HepG2 (cell line): ENCODE measurements around the gene CLDN10. TPM values are rescaled to one million over a fixed set of nuclear protein-coding genes. Genes with fewer than 3 reads are reported as not detected.

Experiments
- ATAC-seq: fragments of 200-7000 bp; cut with Tn5 transposase; 3 replicates; pipeline ENCODE4 v1.9.1; 2020; ENCODE audit warnings: mild to moderate bottlenecking, moderate library complexity
- BruUV-seq: library from RNA; stranded (reverse); fragments of 400-500 nt; replicated peaks from 2 replicates; lab custom pipeline; 2021; lab: Mats Ljungman, UMichigan
- CTCF ChIA-PET: fragments of 300-600 bp; formaldehyde crosslinking; extraction: SDS; loops from one replicate; lab custom pipeline; 2021; ENCODE audit warnings: low total read pairs, inconsistent platforms, low intra/inter-chr PET ratio; lab: Yijun Ruan, JAX
- POLR2A ChIA-PET: fragments of 350-600 bp; sonication (Branson Sonifier 250); formaldehyde crosslinking; loops from one replicate; lab custom pipeline; 2020; ENCODE audit warnings: antibody characterized with exemption, inconsistent platforms; lab: Yijun Ruan, JAX
- DNase-seq: peaks from one replicate; pipeline ENCODE4 v3.0.0-alpha.2; 2015; ENCODE audit warnings: low spot score
- FAIRE-seq: peaks from 3 replicates; lab custom pipeline; 2011; peaks lifted over from hg19 to GRCh38; lab: Jason Lieb, UNC
- H2AFZ ChIP-seq: one replicate; pipeline ENCODE4 v1.6.1; 2011; ENCODE audit warnings: low read length, inconsistent platforms
- H3K27ac ChIP-seq: fragments of 300-600 bp; 3 replicates; pipeline ENCODE4 v1.8.0; 2011; ENCODE audit warnings: mixed run types, mild to moderate bottlenecking, mixed read lengths, low read length, inconsistent platforms; ENCODE audit not compliant: insufficient read depth; ENCODE audit errors: extremely low read length
- H3K27me3 ChIP-seq, 2 experiments: fragments of 200-600 bp in 1 of 2; 2 replicates in 1 of 2; 3 replicates in 1 of 2; pipeline versions ENCODE4 v1.6.0 to v1.8.0; 2011; ENCODE audit warnings: low read length in 2 of 2, mild to moderate bottlenecking in 2 of 2, moderate library complexity in 2 of 2, inconsistent platforms in 1 of 2; ENCODE audit not compliant: insufficient read depth in 2 of 2, control insufficient read depth in 1 of 2
- H3K36me3 ChIP-seq, 2 experiments: fragments of 200-600 bp in 1 of 2; replicated peaks in 1 of 2; 2 replicates in 1 of 2; 3 replicates in 1 of 2; pipeline versions ENCODE4 v1.5.1 to v1.8.0; 2011; ENCODE audit warnings: low read length in 2 of 2, inconsistent platforms in 1 of 2; ENCODE audit not compliant: insufficient read depth in 2 of 2, control insufficient read depth in 1 of 2
- H3K4me1 ChIP-seq: 2 replicates; pipeline ENCODE4 v1.5.1; 2012; ENCODE audit warnings: low read length, inconsistent platforms; ENCODE audit not compliant: insufficient read depth
- H3K4me2 ChIP-seq: 2 replicates; pipeline ENCODE4 v1.6.0; 2011; ENCODE audit warnings: low read depth, low read length, inconsistent platforms
- H3K4me3 ChIP-seq, 3 experiments: fragments of 200-600 bp in 1 of 3; sonication (generic), shearing (Covaris generic) in 1 of 3; replicated peaks in 1 of 3; 2 replicates each; pipeline ENCODE4 v1.5.1; 2011 to 2016; ENCODE audit warnings: low read length in 3 of 3, inconsistent platforms in 2 of 3, low read depth in 2 of 3, mild to moderate bottlenecking in 2 of 3, control low read depth in 1 of 3, mixed read lengths in 1 of 3; ENCODE audit not compliant: insufficient read depth in 1 of 3
- H3K79me2 ChIP-seq: one replicate; pipeline ENCODE4 v1.6.1; 2011; ENCODE audit warnings: low read length, inconsistent platforms; ENCODE audit not compliant: insufficient read depth
- H3K9ac ChIP-seq: 2 replicates; pipeline ENCODE4 v1.6.0; 2011; ENCODE audit warnings: mild to moderate bottlenecking, low read depth, low read length, inconsistent platforms; ENCODE audit not compliant: insufficient read depth
- H3K9me3 ChIP-seq: 2 replicates; pipeline ENCODE4 v1.5.1; 2012; ENCODE audit warnings: mild to moderate bottlenecking, low read length
- H4K20me1 ChIP-seq: 2 replicates; pipeline ENCODE4 v1.6.0; 2011; ENCODE audit warnings: inconsistent platforms, mild to moderate bottlenecking, low read length, moderate library complexity; ENCODE audit not compliant: insufficient read depth
- AGO2 ChIP-seq: fragments of 200-400 bp; formaldehyde crosslinking; optimal IDR thresholded peaks from 2 replicates; pipeline ENCODE3; 2017; ENCODE audit warnings: mild to moderate bottlenecking, low read depth, low read length, moderate library complexity
- IRF9 ChIP-seq: sonication (generic); formaldehyde crosslinking; IDR thresholded peaks from 2 replicates; pipeline ENCODE4 v1.8.0; 2022; ENCODE audit warnings: missing genetic modification reagents, mild to moderate bottlenecking, borderline replicate concordance
- MEIS1 ChIP-seq: sonication (generic); formaldehyde crosslinking; IDR thresholded peaks from 2 replicates; pipeline ENCODE4 v1.9.0; 2021; ENCODE audit warnings: mild to moderate bottlenecking, missing genetic modification reagents, moderate library complexity, borderline replicate concordance
- MIER3 ChIP-seq: IDR thresholded peaks from 2 replicates; pipeline ENCODE4 v1.6.1; 2016; ENCODE audit warnings: missing compliant biosample characterization, borderline replicate concordance
- MLXIP ChIP-seq: sonication (generic); formaldehyde crosslinking; IDR thresholded peaks from 2 replicates; pipeline ENCODE4 v1.9.0; 2021; ENCODE audit warnings: missing genetic modification reagents, borderline replicate concordance
- POLR2A ChIP-seq, 2 experiments: IDR thresholded peaks; 2 replicates each; pipeline ENCODE4 v1.6.1; 2011; ENCODE audit warnings: low read depth in 2 of 2, low read length in 2 of 2, mild to moderate bottlenecking in 1 of 2, moderate library complexity in 1 of 2; ENCODE audit not compliant: insufficient read depth in 1 of 2
- PRPF4 ChIP-seq: fragments of 200-400 bp; formaldehyde crosslinking; IDR thresholded peaks from 2 replicates; pipeline ENCODE4 v1.6.1; 2016; ENCODE audit warnings: low read length, low read depth; ENCODE audit not compliant: poor library complexity, severe bottlenecking
- RBM22 ChIP-seq: fragments of 200-400 bp; formaldehyde crosslinking; optimal IDR thresholded peaks from 2 replicates; pipeline ENCODE3; 2017; ENCODE audit warnings: mild to moderate bottlenecking, low read length, moderate library complexity
- RBM39 ChIP-seq: fragments of 200-400 bp; formaldehyde crosslinking; IDR thresholded peaks from one replicate; pipeline ENCODE4 v1.6.1; 2018; ENCODE audit warnings: antibody characterized with exemption, mild to moderate bottlenecking, low read depth, low read length; ENCODE audit not compliant: poor library complexity, severe bottlenecking
- SNAI1 ChIP-seq: sonication (generic); formaldehyde crosslinking; IDR thresholded peaks from 2 replicates; pipeline ENCODE4 v1.5.0; 2020; ENCODE audit warnings: mild to moderate bottlenecking, missing genetic modification reagents, borderline replicate concordance
- ZBTB33 ChIP-seq: sonication (generic); formaldehyde crosslinking; IDR thresholded peaks from 2 replicates; pipeline ENCODE4 v1.4.0; 2020; ENCODE audit warnings: missing genetic modification reagents
- ZMYM2 ChIP-seq: sonication (generic); formaldehyde crosslinking; IDR thresholded peaks from 2 replicates; pipeline ENCODE4 v1.8.0; 2022; ENCODE audit warnings: mild to moderate bottlenecking, missing genetic modification reagents
- ZNF788 ChIP-seq: sonication (generic); formaldehyde crosslinking; IDR thresholded peaks from 2 replicates; pipeline ENCODE4 v1.5.0; 2020; ENCODE audit warnings: mild to moderate bottlenecking, missing genetic modification reagents, borderline replicate concordance
- WGBS: methylation state at CpG from one replicate; pipeline ENCODE4 v1.1.6; 2017; ENCODE audit warnings: low lambda C conversion rate; 5-methylcytosine and 5-hydroxymethylcytosine counted together
- in situ Hi-C: cut with HindIII; loops from 2 replicates; pipeline ENCODE4 v1.10.0; 2017; ENCODE audit warnings: low pct_unique_long_range_greater_than_20kb; ENCODE audit not compliant: extremely low pct_ligation_motif_present
- intact Hi-C: fragments of 100-400 bp; cut with micrococcal nuclease; formaldehyde crosslinking; loops from one replicate; pipeline ENCODE4 v1.10.0; 2022; ENCODE audit not compliant: unreplicated experiment
- polyA plus RNA-seq, 8 experiments: library from polyadenylated mRNA; depleted of rRNA in 3 of 8; stranded (reverse) in 7 of 8; unstranded in 1 of 8; fragments of >200 nt; fragmentation: Illumina TruSeq in 4 of 8; extraction: Trizol in 4 of 8; gene quantifications; 2 replicates each; pipeline versions ENCODE4 v1.2.1 to v1.2.3, GENCODE V29; 2011 to 2016; ENCODE audit warnings: low read depth in 4 of 8, missing spikeins in 1 of 8, mixed read lengths in 1 of 8; ENCODE audit not compliant: insufficient read depth in 1 of 8
- total RNA-seq, 5 experiments: library from RNA; depleted of rRNA; stranded (reverse); fragments of >200 nt; fragmentation: Illumina TruSeq; extraction: Trizol; gene quantifications; 2 replicates each; pipeline ENCODE4 v1.2.3, GENCODE V29; 2016; ENCODE audit warnings: low read depth in 1 of 5
- TF ChIP-seq, protein P1 (sequence below): IDR thresholded peaks from 2 replicates; pipeline ENCODE4 v1.6.1; 2018; ENCODE audit warnings: missing genetic modification reagents, mild to moderate bottlenecking, missing compliant biosample characterization

Gene CLDN10
- total and polyA plus RNA-seq, 2 of the 13 experiments (the other 11 are each of a cell fraction or from before 2014, with no cell fraction given): not detected

DNA sequence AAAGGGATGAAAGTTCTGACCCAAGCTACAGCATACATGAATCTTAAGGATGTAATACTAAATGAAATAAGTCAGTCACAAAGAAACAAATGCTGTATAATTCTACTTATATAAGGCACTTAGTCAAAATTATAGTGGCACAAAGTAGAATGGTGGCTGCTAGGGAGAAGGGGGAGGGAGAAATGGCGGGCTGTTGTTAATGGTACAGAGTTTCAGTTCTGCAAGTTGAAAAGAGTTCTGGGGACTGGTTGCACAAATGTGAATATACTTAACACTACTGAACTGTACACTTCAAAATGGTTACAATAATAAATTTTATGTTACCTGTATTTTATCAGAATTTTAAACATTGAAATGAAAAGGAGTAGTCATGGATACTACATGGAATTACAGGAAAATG is 48.9 kb upstream of the CLDN10 start (continued):
- TF ChIP-seq POLR2A (IDR thresholded peaks at IDR 0.05; ENCODE audit: insufficient read depth in 1 of 2, low read depth in 2 of 2, low read length in 2 of 2): no peak
- no peak for TF ChIP-seq IRF9
- no peak for TF ChIP-seq SNAI1 (CRISPR knock-in tag)
- TF ChIP-seq AGO2: no peak
- no peak for TF ChIP-seq MEIS1
- no peak for TF ChIP-seq ZMYM2

- Histone ChIP-seq H3K4me1 (no peaks in the 10 kb centered on the region), H3K9me3 (no peaks in the 10 kb centered on the region), H2AFZ (no peak overlapping the region), H4K20me1 (no peaks in the 10 kb centered on the region), H3K4me3 (no peak overlapping the region), H3K4me2 (no peak overlapping the region), H3K79me2 (no peaks in the 10 kb centered on the region), H3K27ac (no peak overlapping the region), H3K27me3 (no peaks in the 10 kb centered on the region), H3K36me3 (no peaks in the 10 kb centered on the region), H3K9ac (no peak overlapping the region)
- POLR2A ChIA-PET: interaction anchor here (0.7 kb wide), 1 partner anchor 99 kb away, joined by 4 read pairs; no protein-coding TSS in a partner anchor
- intact Hi-C loops (no loop called here), in situ Hi-C loops (no loop called here)
- ATAC-seq (no peak), DNase-seq (no peak), FAIRE-seq (no peak)
- WGBS: 7% methylated on average over 3 of the region's 3 CpGs
- CTCF ChIA-PET: no interaction called here
- no TSS peak for BruUV-seq
- TF ChIP-seq PRPF4 (no peak), POLR2A (IDR thresholded peaks at IDR 0.05; ENCODE audit: insufficient read depth in 1 of 2, low read depth in 2 of 2, low read length in 2 of 2) (no peak), MIER3 (CRISPR knock-in tag) (no peak), ZBTB33 (no peak), RBM22 (no peak), ZNF788 (CRISPR knock-in tag) (no peak), MLXIP (CRISPR knock-in tag) (no peak), RBM39 (no peak)
- TF ChIP-seq, protein P1, sequence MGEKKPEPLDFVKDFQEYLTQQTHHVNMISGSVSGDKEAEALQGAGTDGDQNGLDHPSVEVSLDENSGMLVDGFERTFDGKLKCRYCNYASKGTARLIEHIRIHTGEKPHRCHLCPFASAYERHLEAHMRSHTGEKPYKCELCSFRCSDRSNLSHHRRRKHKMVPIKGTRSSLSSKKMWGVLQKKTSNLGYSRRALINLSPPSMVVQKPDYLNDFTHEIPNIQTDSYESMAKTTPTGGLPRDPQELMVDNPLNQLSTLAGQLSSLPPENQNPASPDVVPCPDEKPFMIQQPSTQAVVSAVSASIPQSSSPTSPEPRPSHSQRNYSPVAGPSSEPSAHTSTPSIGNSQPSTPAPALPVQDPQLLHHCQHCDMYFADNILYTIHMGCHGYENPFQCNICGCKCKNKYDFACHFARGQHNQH: no peak
Measured at GRCh38 chr13:95505265-95505664, 47.3 kb upstream of the CLDN10 start.
